22Rv1 (cell line): ENCODE measurements around the gene ZNF224.

Experiments used
- CTCF ChIP-seq: fragments of 450-650 bp; IDR thresholded peaks from 2 replicates; pipeline ENCODE4 v1.5.1; 2017; ENCODE audit warnings: mild to moderate bottlenecking
- ZFX ChIP-seq: fragments of 450-650 bp; IDR thresholded peaks from 2 replicates; pipeline ENCODE4 v1.6.1; 2017; ENCODE audit warnings: antibody characterized with exemption, borderline replicate concordance

GRCh38 chr19:44112802-44113137, 18.6 kb downstream of the ZNF224 start:
- no peak for TF ChIP-seq CTCF
- no peak for TF ChIP-seq ZFX
